ENCODE measurements around the gene CD300LG.

The CD300LG gene

DNA sequence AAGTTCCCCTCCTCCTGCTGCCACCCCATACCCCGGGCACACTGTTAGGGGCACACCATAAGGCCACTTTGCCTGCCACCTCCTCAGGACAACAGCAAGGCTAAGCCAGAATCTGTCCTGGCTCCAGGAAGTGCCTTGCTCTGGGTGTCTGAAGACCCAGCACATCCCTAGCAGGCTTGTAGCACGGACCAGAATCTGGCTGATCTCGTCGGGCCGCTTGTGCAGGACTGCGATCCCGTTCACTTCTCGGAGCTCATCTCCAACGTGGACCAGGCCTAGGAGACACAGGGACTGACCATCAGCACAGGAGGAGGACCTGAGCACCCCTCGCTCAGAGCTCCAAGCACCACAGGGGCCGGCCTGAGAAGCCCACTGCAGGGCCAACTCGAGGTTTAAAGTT is 21.4 kb upstream of the CD300LG start:
- no peak for DNase-seq (ENCODE audit: low spot score)

- no peak for DNase-seq (ENCODE audit: low spot score)
Measured at GRCh38 chr17:43826206-43826605, 20.8 kb upstream of the CD300LG start.

- DNase-seq (ENCODE audit: low spot score), result no peak
Measured at GRCh38 chr17:43827596-43827995, 19.4 kb upstream of the CD300LG start.

DNA sequence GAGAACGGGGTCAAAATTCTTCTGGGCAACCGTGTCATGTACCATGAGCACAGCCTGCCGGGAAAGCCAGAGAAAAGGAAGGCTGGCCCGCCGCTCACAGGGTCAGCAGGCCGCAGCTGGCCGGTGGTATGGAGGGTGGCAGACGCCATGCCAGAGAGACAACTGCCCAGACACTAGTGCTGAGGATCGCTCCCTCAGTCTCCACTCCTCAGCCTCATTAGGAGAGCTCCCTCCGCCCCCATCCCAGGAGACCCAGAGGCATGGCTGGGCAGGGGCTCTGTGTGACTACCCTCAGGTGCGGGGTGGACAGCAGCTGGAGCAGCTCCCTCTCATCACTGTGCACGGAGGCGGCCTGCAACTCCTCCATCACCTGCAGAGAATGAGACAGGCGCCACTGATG is 17.2 kb upstream of the CD300LG start:
- no peak for DNase-seq (ENCODE audit: low spot score)

DNA sequence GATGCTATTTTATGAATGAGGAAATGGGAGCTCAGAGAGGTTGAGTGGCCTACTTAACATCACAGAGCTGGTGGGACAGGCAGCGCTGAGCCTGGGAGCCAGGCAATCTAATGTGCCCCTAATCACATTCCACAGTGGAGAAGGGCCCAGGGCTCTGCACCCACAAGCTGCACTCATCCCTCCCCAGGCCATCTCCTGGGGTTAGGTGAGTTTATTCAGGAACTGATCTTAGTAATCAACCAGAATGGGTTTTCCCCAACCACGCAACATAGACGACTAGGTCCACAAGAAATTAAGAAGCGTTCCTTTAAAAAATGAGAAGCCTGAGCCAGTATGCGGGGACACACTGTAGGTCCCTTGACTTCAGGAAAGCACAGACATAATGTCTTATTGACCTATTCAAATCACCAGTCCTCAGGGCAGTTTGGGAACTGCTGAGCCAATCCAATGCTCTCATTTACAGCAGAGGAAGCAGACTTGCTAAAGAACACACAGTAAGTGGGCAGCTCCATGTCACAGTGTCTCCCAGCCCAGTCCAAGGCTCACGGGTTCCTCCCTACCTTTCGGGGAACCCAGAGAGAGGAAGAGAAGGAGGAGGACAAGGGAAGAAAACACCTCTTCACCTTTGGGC is 16.4 kb upstream of the CD300LG start:
- no peak for DNase-seq (ENCODE audit: low spot score)

- DNase-seq (ENCODE audit: low spot score), result no peak
Measured at GRCh38 chr17:43831633-43832032, 15.3 kb upstream of the CD300LG start.

- peak; percentile 88 for DNase-seq (ENCODE audit: low spot score)
Measured at GRCh38 chr17:43832168-43832975, 14.6 kb upstream of the CD300LG start.

DNA sequence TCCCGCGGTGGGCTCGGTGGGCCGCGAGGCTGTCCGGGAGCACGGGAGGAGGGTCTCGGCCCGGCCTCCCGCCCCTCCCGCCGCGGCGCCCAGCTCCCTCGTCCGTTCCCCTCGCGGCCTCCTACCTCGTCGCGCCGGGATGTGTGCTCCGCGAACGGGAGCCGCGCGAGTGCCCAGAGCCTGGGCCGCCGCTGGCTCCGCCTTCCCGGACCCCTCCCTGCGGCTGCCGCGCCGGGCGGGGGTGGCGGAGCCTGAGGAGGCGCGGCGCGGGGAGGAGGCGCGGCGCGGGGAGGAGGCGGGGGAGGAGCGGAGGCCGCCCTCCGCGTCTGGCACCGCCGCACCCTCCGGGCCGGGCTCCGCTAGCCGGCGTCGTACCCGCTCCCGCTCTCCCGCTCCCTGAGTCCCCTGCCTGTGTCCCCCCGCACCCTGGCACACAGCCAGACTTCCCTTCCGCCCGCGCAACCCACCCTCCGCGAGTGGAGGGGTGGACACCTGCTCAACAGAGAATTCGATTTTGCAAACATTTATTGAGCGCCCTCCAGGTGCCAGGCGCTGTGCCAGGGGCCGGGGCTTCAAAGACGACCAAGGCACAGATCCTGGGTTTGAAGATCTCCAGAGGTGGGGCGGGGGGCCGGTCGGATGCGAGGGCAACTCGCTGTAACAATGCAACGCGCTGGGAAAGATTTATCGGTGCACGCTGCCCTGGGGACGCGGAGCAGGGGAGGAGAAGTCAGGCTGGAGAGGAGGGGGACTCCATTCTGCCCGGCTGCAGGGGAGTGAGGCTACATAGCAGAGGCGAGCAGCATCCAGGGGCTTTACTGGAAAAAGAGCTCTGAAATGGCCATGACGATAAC is 13.8 kb upstream of the CD300LG start, which contains the start of gene MPP3:
Gene MPP3, minus strand, starts transcription at position 171 of the 854 bp plus-strand sequence. CDS start 1,240 bp downstream, outside the sequence.
- DNase-seq (ENCODE audit: low spot score), result peak; percentile 94

GRCh38 chr17:43834106-43834505 is 12.9 kb upstream of the CD300LG start:
- peak; percentile 63 for DNase-seq (ENCODE audit: low spot score)

- DNase-seq (ENCODE audit: low spot score), result no peak
Measured at GRCh38 chr17:43839670-43840108, 7.3 kb upstream of the CD300LG start.

GRCh38 chr17:43840814-43841213 is 6.2 kb upstream of the CD300LG start:
- DNase-seq (ENCODE audit: low spot score), result no peak

DNA sequence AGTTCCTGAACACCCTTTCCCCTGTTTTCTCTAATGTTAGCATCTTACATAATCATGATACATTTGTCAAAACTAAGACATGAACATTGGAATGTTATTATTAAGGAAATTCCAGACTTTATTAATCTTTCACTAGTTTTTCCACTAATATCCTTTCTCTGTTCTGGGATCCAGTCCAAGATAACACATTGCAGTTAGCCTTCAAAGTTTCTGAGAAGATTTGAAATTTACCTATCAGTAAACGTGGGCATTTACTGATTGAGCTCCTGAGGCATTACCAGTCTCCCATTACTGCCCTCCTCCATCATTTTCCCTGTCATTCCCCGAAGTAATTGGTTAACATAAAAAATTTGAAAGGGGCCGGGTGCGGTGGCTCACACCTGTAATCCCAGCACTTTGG is 5.7 kb upstream of the CD300LG start:
- DNase-seq (ENCODE audit: low spot score), result no peak

- DNase-seq (ENCODE audit: low spot score), result peak; percentile 46
Measured at GRCh38 chr17:43842091-43842974, 4.6 kb upstream of the CD300LG start.

GRCh38 chr17:43842975-43843325 is 4.0 kb upstream of the CD300LG start:
- no peak for DNase-seq (ENCODE audit: low spot score)

- no peak for DNase-seq (ENCODE audit: low spot score)
Measured at GRCh38 chr17:43844241-43844640, 2.7 kb upstream of the CD300LG start.

- no peak for DNase-seq (ENCODE audit: low spot score)
Measured at GRCh38 chr17:43845766-43846165, 1.2 kb upstream of the CD300LG start.

DNA sequence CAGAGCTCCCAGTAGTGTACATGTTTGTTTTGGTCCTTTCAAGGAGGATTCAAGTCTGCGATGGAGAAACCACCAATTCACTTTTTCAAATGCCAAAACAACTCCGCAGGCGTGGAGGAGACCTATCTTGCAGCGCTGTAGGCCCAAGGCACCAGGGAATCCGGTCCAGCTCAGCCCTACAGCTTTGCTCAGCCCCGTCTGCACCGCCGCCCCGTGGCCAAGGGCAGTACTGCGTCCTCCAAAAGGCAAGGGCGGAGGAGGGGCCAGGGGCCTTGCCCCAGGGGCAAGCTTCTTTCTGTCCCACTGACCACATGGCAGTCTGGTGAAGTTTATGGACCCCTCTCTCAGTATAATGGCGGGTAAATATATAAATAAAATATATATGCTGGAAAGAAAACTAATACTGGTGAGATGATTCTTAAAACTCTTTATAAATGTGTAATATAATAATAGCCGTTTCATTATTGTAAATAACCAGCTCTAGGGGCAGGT is 709 bp upstream of the CD300LG start:
- peak; percentile 94 for DNase-seq (ENCODE audit: low spot score)

GRCh38 chr17:43848601-43849000 is 1.6 kb downstream of the CD300LG start:
- no peak for DNase-seq (ENCODE audit: low spot score)

- DNase-seq (ENCODE audit: low spot score), result no peak
Measured at GRCh38 chr17:43849116-43849515, 2.1 kb downstream of the CD300LG start.

GRCh38 chr17:43852571-43852970 is 5.6 kb downstream of the CD300LG start:
- DNase-seq (ENCODE audit: low spot score), result no peak

DNA sequence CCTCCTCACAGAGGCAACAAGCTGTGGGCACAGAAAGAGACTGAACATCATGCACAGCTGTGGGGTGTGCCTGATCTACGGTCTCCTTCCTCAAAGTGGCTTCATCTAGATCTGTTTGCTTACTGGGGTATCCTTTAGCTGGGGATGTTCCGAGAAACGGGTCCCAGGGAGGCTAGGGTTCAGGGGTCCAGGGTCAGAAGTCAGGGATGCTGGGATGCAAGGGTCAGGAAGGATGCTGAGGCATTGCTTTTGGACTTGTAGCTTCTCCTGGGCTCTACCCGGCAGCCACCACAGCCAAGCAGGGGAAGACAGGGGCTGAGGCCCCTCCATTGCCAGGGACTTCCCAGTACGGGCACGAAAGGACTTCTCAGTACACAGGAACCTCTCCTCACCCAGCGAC is 6.6 kb downstream of the CD300LG start:
- DNase-seq (ENCODE audit: low spot score), result no peak
